Activated naive CD4-positive, alpha-beta T cell treated with anti-CD3 and anti-CD28 coated beads for 36 hours (primary cell): ENCODE data around the gene NES. TPM values are rescaled to one million over a fixed set of nuclear protein-coding genes. Genes with fewer than 3 reads are reported as not detected.
A peak's percentile ranks its signal among the peaks of the same experiment; 100 is the strongest.

Experiments used
- CTCF ChIA-PET: fragments of 350-600 bp; sonication (Branson Sonifier 250); formaldehyde crosslinking; loops from one replicate; lab custom pipeline; 2021; ENCODE audit warnings: antibody characterized with exemption; lab: Charles Lee
- DNase-seq: peaks from one replicate; pipeline ENCODE4 v3.0.0-alpha.2; 2020
- H3K27ac Mint-ChIP-seq: one replicate; pipeline ENCODE4 v1.8.0; 2021; ENCODE audit warnings: mild to moderate bottlenecking, mixed read lengths
- H3K27me3 Mint-ChIP-seq: one replicate; pipeline ENCODE4 v1.8.0; 2021; ENCODE audit warnings: low read depth, mixed read lengths
- H3K36me3 Mint-ChIP-seq: one replicate; pipeline ENCODE4 v1.8.0; 2021; ENCODE audit warnings: low read depth, mixed read lengths
- H3K4me1 Mint-ChIP-seq: one replicate; pipeline ENCODE4 v1.8.0; 2021; ENCODE audit warnings: low read depth, mixed read lengths
- H3K4me3 Mint-ChIP-seq: one replicate; pipeline ENCODE4 v1.8.0; 2021; ENCODE audit warnings: mild to moderate bottlenecking, moderate library complexity, mixed read lengths
- H3K9me3 Mint-ChIP-seq: one replicate; pipeline ENCODE4 v1.8.0; 2021; ENCODE audit warnings: mixed read lengths
- intact Hi-C: fragments of 100-400 bp; cut with micrococcal nuclease; formaldehyde crosslinking; loops from one replicate; pipeline ENCODE4 v1.15.1; 2023
- total RNA-seq, 2 experiments: library from RNA; stranded (reverse); gene quantifications; one replicate each; pipeline ENCODE4 v1.2.3, GENCODE V29; 2021

The NES gene
- total RNA-seq, 2 experiments from 2014 or later = not detected

GRCh38 chr1:156700736-156701531 lies 23.7 kb upstream of the NES start:
- intact Hi-C loops = no loop called here
- Mint-ChIP-seq H3K27me3 (peaks cover 39% of the 10 kb centered on the region), H3K36me3 (no peaks in the 10 kb centered on the region), H3K27ac (no peak overlapping the region), H3K4me1 (peaks cover 15% of the 10 kb centered on the region), H3K4me3 (no peak overlapping the region), H3K9me3 (no peaks in the 10 kb centered on the region)
- CTCF ChIA-PET = interaction anchor here (0.9 to 11.8 kb wide), 6 partner anchors 10 to 88 kb away, joined by 3 to 183 read pairs (median 7); partner anchors contain the start of gene NES
- DNase-seq = no peak

GRCh38 chr1:156698995-156699394 lies 21.8 kb upstream of the NES start:
- H3K36me3 Mint-ChIP-seq = no peaks in the 10 kb centered on the region
- DNase-seq = no peak
- peaks cover 31% of the 10 kb centered on the region for H3K27me3 Mint-ChIP-seq
- CTCF ChIA-PET = interaction anchor here (1.2 to 11.8 kb wide), 4 partner anchors 8 to 39 kb away, joined by 3 to 183 read pairs (median 8); no protein-coding TSS in a partner anchor
- H3K27ac Mint-ChIP-seq = no peak overlapping the region
- no peaks in the 10 kb centered on the region for H3K9me3 Mint-ChIP-seq
- intact Hi-C loops = no loop called here
- no peak overlapping the region for H3K4me3 Mint-ChIP-seq
- no peaks in the 10 kb centered on the region for H3K4me1 Mint-ChIP-seq

- no peaks in the 10 kb centered on the region for H3K9me3 Mint-ChIP-seq
Measured at GRCh38 chr1:156697481-156697880, 20.3 kb upstream of the NES start.

GRCh38 chr1:156696755-156697154 lies 19.5 kb upstream of the NES start:
- Mint-ChIP-seq H3K36me3 (no peaks in the 10 kb centered on the region), H3K27me3 (peaks cover 42% of the 10 kb centered on the region), H3K4me3 (no peak overlapping the region), H3K9me3 (no peaks in the 10 kb centered on the region), H3K4me1 (peaks cover 18% of the 10 kb centered on the region), H3K27ac (peak overlapping the region; percentile 8)
- intact Hi-C loops = no loop called here
- CTCF ChIA-PET = interaction anchor here (0.9 to 1.3 kb wide), 2 partner anchors 29 to 36 kb away, joined by 3 to 4 read pairs; no protein-coding TSS in a partner anchor
- DNase-seq = no peak

More at GRCh38 chr1:156697481-156697880, 20.3 kb upstream of the NES start:
- DNase-seq = no peak
- H3K4me1 Mint-ChIP-seq = peaks cover 11% of the 10 kb centered on the region
- CTCF ChIA-PET = interaction anchor here (0.9 to 3.0 kb wide), 4 partner anchors 18 to 38 kb away, joined by 3 to 8 read pairs (median 6); no protein-coding TSS in a partner anchor
- no peak overlapping the region for H3K4me3 Mint-ChIP-seq
- H3K36me3 Mint-ChIP-seq = no peaks in the 10 kb centered on the region
- peaks cover 34% of the 10 kb centered on the region for H3K27me3 Mint-ChIP-seq
- intact Hi-C loops = no loop called here
- no peak overlapping the region for H3K27ac Mint-ChIP-seq

- H3K27ac Mint-ChIP-seq = no peak overlapping the region
- H3K27me3 Mint-ChIP-seq = peaks cover 55% of the 10 kb centered on the region
- no peak for DNase-seq
- no peaks in the 10 kb centered on the region for H3K36me3 Mint-ChIP-seq
- peaks cover 22% of the 10 kb centered on the region for H3K4me1 Mint-ChIP-seq
- intact Hi-C loops = no loop called here
- H3K9me3 Mint-ChIP-seq = no peaks in the 10 kb centered on the region
- CTCF ChIA-PET = interaction anchor here (0.6 to 2.4 kb wide), 5 partner anchors 10 to 32 kb away, joined by 3 to 11 read pairs (median 3); partner anchors contain the start of gene CRABP2
- no peak overlapping the region for H3K4me3 Mint-ChIP-seq
Measured at GRCh38 chr1:156694690-156694962, 17.4 kb upstream of the NES start.

- H3K9me3 Mint-ChIP-seq = no peaks in the 10 kb centered on the region
- H3K4me1 Mint-ChIP-seq = peaks cover 24% of the 10 kb centered on the region
- no peak overlapping the region for H3K27ac Mint-ChIP-seq
- H3K27me3 Mint-ChIP-seq = peaks cover 55% of the 10 kb centered on the region
- intact Hi-C loops = no loop called here
- no peak overlapping the region for H3K4me3 Mint-ChIP-seq
- no peaks in the 10 kb centered on the region for H3K36me3 Mint-ChIP-seq
- CTCF ChIA-PET = interaction anchor here (1.0 to 7.4 kb wide), 4 partner anchors 9 to 33 kb away, joined by 3 to 166 read pairs (median 7); partner anchors contain the start of genes CRABP2, ISG20L2 and METTL25B
- no peak for DNase-seq
Measured at GRCh38 chr1:156693848-156694689, 16.9 kb upstream of the NES start.

GRCh38 chr1:156692925-156693847 lies 16.0 kb upstream of the NES start:
- Mint-ChIP-seq H3K9me3 (no peaks in the 10 kb centered on the region), H3K4me3 (no peak overlapping the region), H3K36me3 (no peaks in the 10 kb centered on the region), H3K27ac (no peak overlapping the region), H3K27me3 (peaks cover 58% of the 10 kb centered on the region), H3K4me1 (peaks cover 24% of the 10 kb centered on the region)
- intact Hi-C loops = no loop called here
- no peak for DNase-seq
- CTCF ChIA-PET = interaction anchor here (4.7 to 7.4 kb wide), 3 partner anchors 11 to 34 kb away, joined by 53 to 183 read pairs (median 166); partner anchors contain the start of genes CRABP2, ISG20L2 and METTL25B

GRCh38 chr1:156692441-156692924 lies 15.3 kb upstream of the NES start:
- no peaks in the 10 kb centered on the region for H3K9me3 Mint-ChIP-seq
- CTCF ChIA-PET = interaction anchor here (3.9 to 7.4 kb wide), 4 partner anchors 12 to 35 kb away, joined by 34 to 183 read pairs (median 110); partner anchors contain the start of genes CRABP2, ISG20L2, METTL25B and NES
- H3K27ac Mint-ChIP-seq = no peak overlapping the region

GRCh38 chr1:156691665-156692440 lies 14.6 kb upstream of the NES start:
- Mint-ChIP-seq H3K36me3 (no peaks in the 10 kb centered on the region), H3K4me3 (no peak overlapping the region), H3K27ac (no peak overlapping the region), H3K27me3 (peaks cover 54% of the 10 kb centered on the region), H3K4me1 (peaks cover 24% of the 10 kb centered on the region), H3K9me3 (no peaks in the 10 kb centered on the region)
- intact Hi-C loops = no loop called here
- CTCF ChIA-PET = interaction anchor here (1.0 to 7.4 kb wide), 9 partner anchors 12 to 168 kb away, joined by 3 to 183 read pairs (median 34); partner anchors contain the start of genes CRABP2, ISG20L2, METTL25B and NES
- DNase-seq = no peak

More at GRCh38 chr1:156692441-156692924, 15.3 kb upstream of the NES start:
- intact Hi-C loops = no loop called here
- no peak overlapping the region for H3K4me3 Mint-ChIP-seq
- no peaks in the 10 kb centered on the region for H3K36me3 Mint-ChIP-seq
- DNase-seq = no peak
- H3K4me1 Mint-ChIP-seq = peaks cover 24% of the 10 kb centered on the region
- H3K27me3 Mint-ChIP-seq = peaks cover 58% of the 10 kb centered on the region

GRCh38 chr1:156691191-156691590 lies 14.0 kb upstream of the NES start:
- Mint-ChIP-seq H3K27me3 (peaks cover 49% of the 10 kb centered on the region), H3K4me1 (peaks cover 24% of the 10 kb centered on the region), H3K36me3 (no peaks in the 10 kb centered on the region), H3K27ac (no peak overlapping the region), H3K4me3 (no peak overlapping the region), H3K9me3 (no peaks in the 10 kb centered on the region)
- no peak for DNase-seq
- intact Hi-C loops = no loop called here
- CTCF ChIA-PET = interaction anchor here (0.6 to 7.4 kb wide), 14 partner anchors 13 to 214 kb away, joined by 3 to 183 read pairs (median 22); partner anchors contain the start of genes CRABP2, ISG20L2, METTL25B and NES
